NT2/D1 (cell line): Measurements from ENCODE around the gene CTSC.

ENCODE experiments used
- DNase-seq: peaks from one replicate; pipeline ENCODE4 v3.0.0-alpha.2; 2011; ENCODE audit warnings: low read depth, low spot score
- H3K27me3 ChIP-seq: 2 replicates; pipeline ENCODE4 v1.6.0; 2011; ENCODE audit warnings: mild to moderate bottlenecking; ENCODE audit not compliant: insufficient read length, insufficient read depth
- H3K36me3 ChIP-seq: 2 replicates; pipeline ENCODE4 v1.6.1; 2011; ENCODE audit warnings: mild to moderate bottlenecking, low read length, mixed read lengths; ENCODE audit not compliant: insufficient read depth, insufficient read length
- H3K4me1 ChIP-seq: 2 replicates; pipeline ENCODE4 v1.5.1; 2011; ENCODE audit not compliant: insufficient read depth, insufficient read length
- H3K4me3 ChIP-seq: 2 replicates; pipeline ENCODE4 v1.5.1; 2011; ENCODE audit warnings: low read depth; ENCODE audit not compliant: insufficient read length
- H3K9ac ChIP-seq: 2 replicates; pipeline ENCODE4 v1.6.0; 2011; ENCODE audit warnings: low read depth; ENCODE audit not compliant: insufficient read length
- H3K9me3 ChIP-seq: 2 replicates; pipeline ENCODE4 v1.5.1; 2011; ENCODE audit warnings: mild to moderate bottlenecking, low read length; ENCODE audit not compliant: insufficient read depth
- SUZ12 ChIP-seq: IDR thresholded peaks from 2 replicates; pipeline ENCODE4 v1.6.1; 2011; ENCODE audit not compliant: insufficient read length, insufficient read depth; ENCODE audit errors: extremely low read depth
- YY1 ChIP-seq: IDR thresholded peaks from 2 replicates; pipeline ENCODE4 v1.6.1; 2011; ENCODE audit not compliant: insufficient read length, insufficient read depth
- ZNF274 ChIP-seq: IDR thresholded peaks from 2 replicates; pipeline ENCODE4 v1.6.1; 2011; ENCODE audit warnings: mild to moderate bottlenecking, low read depth, low read length

CTSC gene

DNA sequence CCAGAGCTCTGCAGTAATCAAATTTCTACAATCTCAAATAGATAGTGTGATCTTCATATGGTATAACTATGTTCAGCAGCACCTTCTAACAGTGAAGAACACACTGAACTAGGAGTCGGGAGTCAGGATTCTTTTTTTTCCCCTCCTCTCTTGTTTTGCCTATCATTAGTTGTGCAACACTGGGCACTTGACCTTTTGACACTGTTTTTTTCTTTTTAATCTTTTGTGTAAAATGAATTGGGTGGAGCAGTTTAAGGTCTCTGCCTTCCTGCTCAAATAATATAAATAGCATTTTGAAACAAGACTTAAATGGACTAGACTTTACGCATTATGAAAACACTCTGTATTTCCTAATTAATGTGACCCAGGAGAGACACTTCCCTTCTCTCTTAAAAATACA is 39.7 kb downstream of the CTSC start:
- Histone ChIP-seq H3K9ac (no peak overlapping the region), H3K4me1 (no peaks in the 10 kb centered on the region), H3K36me3 (peaks cover 56% of the 10 kb centered on the region), H3K9me3 (no peaks in the 10 kb centered on the region), H3K4me3 (no peak overlapping the region), H3K27me3 (no peaks in the 10 kb centered on the region)
- TF ChIP-seq ZNF274, result no peak
- no peak for TF ChIP-seq YY1
- no peak for TF ChIP-seq SUZ12
- no peak for DNase-seq

DNA sequence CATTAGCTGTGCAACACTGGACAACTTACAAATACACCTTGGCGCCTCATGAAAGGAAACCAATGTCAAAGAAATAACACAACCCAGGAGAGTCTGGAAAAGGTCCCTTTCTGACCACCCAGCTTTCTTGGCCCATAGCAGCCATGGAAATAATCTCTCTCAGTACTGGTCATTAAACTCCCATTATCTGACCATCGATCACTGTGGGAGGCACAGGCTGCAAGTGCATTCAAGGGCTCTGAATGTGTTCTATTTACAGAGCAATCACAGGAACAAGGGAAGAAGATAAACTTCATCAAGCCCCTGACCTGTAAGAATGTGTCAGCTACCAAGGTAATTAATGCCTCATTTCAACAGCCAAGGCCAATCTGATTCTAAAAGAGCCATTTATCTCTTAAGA is 40.1 kb downstream of the CTSC start:
- Histone ChIP-seq H3K4me3 (no peak overlapping the region), H3K9ac (no peak overlapping the region), H3K36me3 (peaks cover 60% of the 10 kb centered on the region), H3K9me3 (no peaks in the 10 kb centered on the region), H3K4me1 (no peaks in the 10 kb centered on the region), H3K27me3 (no peaks in the 10 kb centered on the region)
- no peak for DNase-seq
- no peak for TF ChIP-seq SUZ12
- TF ChIP-seq ZNF274, result no peak
- TF ChIP-seq YY1, result no peak

DNA sequence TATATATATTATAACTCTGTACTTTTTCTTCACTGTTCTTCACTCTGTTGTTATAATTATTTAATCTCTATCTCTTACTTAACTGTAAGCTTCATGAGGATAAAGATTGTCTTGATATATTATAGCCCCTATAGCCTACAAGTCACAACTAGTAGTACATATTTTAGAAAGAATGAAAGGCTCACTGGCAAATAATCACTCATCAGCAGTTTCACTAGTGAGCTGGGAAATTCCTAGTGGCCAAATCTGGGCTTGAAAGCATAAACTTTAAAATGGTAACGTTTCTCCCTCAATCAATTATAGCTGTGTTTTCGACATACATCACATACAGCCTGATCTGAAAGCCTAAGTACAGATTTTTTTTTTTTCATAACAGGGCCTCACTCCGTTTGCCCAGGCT is 42.5 kb downstream of the CTSC start:
- no peaks in the 10 kb centered on the region for H3K27me3 ChIP-seq
- TF ChIP-seq ZNF274 (no peak), YY1 (no peak)
- no peak overlapping the region for H3K4me3 ChIP-seq
- H3K9me3 ChIP-seq, result no peaks in the 10 kb centered on the region
- no peak for DNase-seq
- H3K9ac ChIP-seq, result no peak overlapping the region
- H3K36me3 ChIP-seq, result peaks cover 62% of the 10 kb centered on the region
- no peaks in the 10 kb centered on the region for H3K4me1 ChIP-seq

DNA sequence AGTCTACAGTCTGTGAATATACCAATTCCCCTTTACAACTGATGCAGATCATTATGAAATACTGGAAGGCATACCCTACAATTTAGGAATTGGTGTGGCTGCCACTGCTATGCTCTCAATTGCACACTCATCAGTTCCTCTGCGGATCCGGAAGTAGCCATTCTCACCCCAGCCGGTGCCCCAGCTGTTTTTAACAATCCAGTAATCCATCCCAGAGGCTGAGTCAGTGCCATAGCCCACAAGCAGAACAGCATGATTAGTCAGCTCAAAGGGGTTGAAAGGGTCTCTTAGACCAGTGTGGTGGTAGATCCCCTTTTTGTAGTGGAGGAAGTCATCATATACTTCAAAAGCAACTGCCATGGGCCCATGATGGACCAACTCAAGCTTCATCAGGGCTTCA is 43.6 kb downstream of the CTSC start:
- TF ChIP-seq SUZ12 (no peak), ZNF274 (no peak), YY1 (no peak)
- Histone ChIP-seq H3K4me3 (no peak overlapping the region), H3K36me3 (peaks cover 57% of the 10 kb centered on the region), H3K9me3 (no peaks in the 10 kb centered on the region), H3K9ac (no peak overlapping the region), H3K27me3 (no peaks in the 10 kb centered on the region), H3K4me1 (no peaks in the 10 kb centered on the region)
- DNase-seq, result no peak

DNA sequence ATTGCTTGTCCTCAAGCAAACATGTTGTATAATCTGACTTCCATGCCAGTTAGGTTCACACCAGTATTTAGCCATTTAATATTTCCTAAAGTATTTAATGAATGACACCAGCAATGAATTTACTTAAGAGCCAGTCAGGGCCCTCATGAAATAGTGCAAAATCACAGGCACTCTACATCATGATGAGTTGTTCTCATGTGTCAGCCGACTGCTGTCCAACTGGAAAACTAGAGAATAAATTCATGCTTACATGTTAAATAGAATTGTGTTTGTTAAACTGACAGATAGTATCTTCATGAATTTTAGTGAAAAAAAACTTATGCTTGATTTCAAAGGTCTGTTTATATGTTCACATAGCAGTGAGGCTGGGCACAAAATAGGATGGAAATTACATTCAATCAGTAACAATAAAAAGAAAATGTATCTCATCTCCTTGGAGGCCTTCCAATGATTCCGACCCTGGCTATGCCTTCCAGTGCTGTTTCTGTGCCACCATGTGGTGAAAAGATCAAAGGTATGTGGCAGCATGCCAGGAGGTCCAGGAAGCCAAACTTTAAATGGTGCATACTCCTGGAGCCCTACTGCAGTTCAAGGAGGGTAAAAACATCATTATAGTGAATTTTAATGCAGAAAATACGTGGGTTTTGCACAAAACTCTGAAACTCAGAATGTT is 45.2 kb downstream of the CTSC start:
- H3K4me3 ChIP-seq, result no peak overlapping the region
- H3K9ac ChIP-seq, result no peak overlapping the region
- H3K27me3 ChIP-seq, result no peaks in the 10 kb centered on the region
- H3K36me3 ChIP-seq, result peaks cover 55% of the 10 kb centered on the region
- DNase-seq, result no peak
- H3K4me1 ChIP-seq, result no peaks in the 10 kb centered on the region
- H3K9me3 ChIP-seq, result no peaks in the 10 kb centered on the region
- TF ChIP-seq ZNF274, result no peak
- no peak for TF ChIP-seq YY1
- TF ChIP-seq SUZ12, result no peak

DNA sequence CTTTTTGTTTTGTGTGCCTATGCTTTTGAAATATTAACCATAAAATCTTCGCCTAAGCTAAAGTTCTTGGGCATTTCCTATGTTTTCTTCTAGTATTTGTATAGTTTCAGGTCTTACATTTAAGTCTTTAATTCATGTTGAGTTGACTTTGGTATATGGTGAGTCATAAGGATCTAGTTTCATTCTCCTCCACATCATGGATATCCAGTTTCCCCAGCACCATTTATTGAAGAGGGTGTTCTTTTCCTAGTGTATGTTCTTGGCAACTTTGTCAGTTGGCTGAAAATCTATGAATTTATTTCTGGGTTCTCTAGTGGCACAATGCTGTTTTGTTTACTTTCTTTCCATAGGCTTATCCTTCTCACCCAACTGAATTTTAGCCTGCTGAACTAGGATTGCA is 49.0 kb downstream of the CTSC start:
- Histone ChIP-seq H3K9me3 (no peaks in the 10 kb centered on the region), H3K4me1 (no peaks in the 10 kb centered on the region), H3K36me3 (peaks cover 22% of the 10 kb centered on the region), H3K9ac (no peak overlapping the region), H3K4me3 (no peak overlapping the region), H3K27me3 (no peaks in the 10 kb centered on the region)
- TF ChIP-seq YY1 (no peak), ZNF274 (no peak), SUZ12 (no peak)
- DNase-seq, result no peak

DNA sequence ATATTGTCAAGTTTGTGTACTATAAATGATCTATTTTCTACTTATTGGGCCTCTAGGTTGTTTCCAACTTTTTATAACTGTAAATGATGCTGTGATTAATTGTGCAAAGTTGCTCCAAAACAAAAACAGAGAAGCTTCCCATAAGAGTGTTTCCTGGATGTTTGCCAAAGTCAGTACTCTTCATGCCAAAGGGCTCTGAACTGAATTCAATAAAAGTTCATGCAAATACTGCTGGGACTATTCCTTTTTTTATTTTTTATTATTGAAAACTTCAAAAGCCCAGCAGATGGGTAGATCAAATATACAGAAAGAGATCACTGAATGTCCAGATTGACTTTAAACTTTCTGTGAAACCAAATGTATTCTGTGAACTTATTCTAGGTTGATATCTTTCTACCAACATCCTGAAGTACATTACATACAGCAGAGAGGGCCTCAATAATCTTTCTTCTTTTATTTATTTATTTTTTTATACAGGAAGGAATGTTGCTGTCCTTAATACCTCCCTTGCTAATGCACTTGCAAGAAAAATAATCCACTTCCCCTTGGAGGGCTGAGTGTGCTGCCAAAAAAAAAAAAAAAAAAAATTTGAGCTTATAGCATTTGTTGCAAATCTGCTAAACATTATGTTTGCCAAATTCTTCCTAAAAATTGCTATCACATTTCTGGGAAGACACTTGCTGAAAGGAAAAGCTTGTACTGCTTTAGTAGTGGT is 53.0 kb downstream of the CTSC start:
- TF ChIP-seq YY1, result no peak
- TF ChIP-seq SUZ12, result no peak
- TF ChIP-seq ZNF274, result no peak
- Histone ChIP-seq H3K4me1 (no peaks in the 10 kb centered on the region), H3K4me3 (no peak overlapping the region), H3K9me3 (no peaks in the 10 kb centered on the region), H3K9ac (no peak overlapping the region), H3K36me3 (peaks cover 3% of the 10 kb centered on the region), H3K27me3 (no peaks in the 10 kb centered on the region)
- no peak for DNase-seq
